HG03175 (cell line): ENCODE measurements around the gene MGAT3.
"Not testable (repeated sequence)": the region's sequence is repeated elsewhere in the genome, so short reads cannot be mapped to it uniquely, and the experiment has no call there.

Experiments
- ATAC-seq: cut with Tn5 transposase; IDR thresholded peaks from one replicate; pipeline ENCODE4 v1.9.1; 2021; ENCODE audit warnings: mild to moderate bottlenecking, moderate library complexity; ENCODE audit not compliant: unreplicated experiment

MGAT3 gene

GRCh38 chr22:39488563-39489083, 31.8 kb downstream of the MGAT3 start:
- no peak for ATAC-seq

- ATAC-seq: no peak
Observed at GRCh38 chr22:39489094-39490068, 32.6 kb downstream of the MGAT3 start.

- ATAC-seq: peak; percentile 86
Observed at GRCh38 chr22:39490135-39490798, 33.5 kb downstream of the MGAT3 start.

GRCh38 chr22:39490966-39491680, 34.3 kb downstream of the MGAT3 start:
- ATAC-seq: no peak

GRCh38 chr22:39491696-39492095, 34.9 kb downstream of the MGAT3 start:
- no peak for ATAC-seq

- no peak for ATAC-seq
Observed at GRCh38 chr22:39492186-39492585, 35.4 kb downstream of the MGAT3 start.

GRCh38 chr22:39493759-39494158, 36.9 kb downstream of the MGAT3 start:
- ATAC-seq: no peak

GRCh38 chr22:39494471-39495120, 37.8 kb downstream of the MGAT3 start:
- no peak for ATAC-seq

- no peak for ATAC-seq
Observed at GRCh38 chr22:39496131-39496838, 39.5 kb downstream of the MGAT3 start.

- no peak for ATAC-seq
Observed at GRCh38 chr22:39497429-39497828, 40.6 kb downstream of the MGAT3 start.

- ATAC-seq: no peak
Observed at GRCh38 chr22:39498368-39498767, 41.6 kb downstream of the MGAT3 start.

- no peak for ATAC-seq
Observed at GRCh38 chr22:39498802-39499201, 42.0 kb downstream of the MGAT3 start.

GRCh38 chr22:39500101-39500500, 43.3 kb downstream of the MGAT3 start:
- no peak for ATAC-seq

- no peak for ATAC-seq
Observed at GRCh38 chr22:39501644-39502108, 44.9 kb downstream of the MGAT3 start.

GRCh38 chr22:39502109-39502788, 45.4 kb downstream of the MGAT3 start, which contains the start of gene MIEF1:
TSS of gene MIEF1 (plus strand) at chr22:39502290. CDS start at chr22:39511295, 9,005 bp downstream.
- peak; percentile 87 for ATAC-seq

GRCh38 chr22:39502789-39503409, 46.1 kb downstream of the MGAT3 start:
- ATAC-seq: no peak

GRCh38 chr22:39503630-39504029, 46.8 kb downstream of the MGAT3 start:
- no peak for ATAC-seq

GRCh38 chr22:39504071-39504470, 47.3 kb downstream of the MGAT3 start:
- no peak for ATAC-seq

- not testable (repeated sequence) for ATAC-seq
Observed at GRCh38 chr22:39507021-39507420, 50.2 kb downstream of the MGAT3 start.
